Psoas muscle (tissue), 8 donors: ENCODE measurements around the gene C3orf80. TPM values are rescaled to one million over a fixed set of nuclear protein-coding genes. Genes with fewer than 3 reads are reported as not detected.

ENCODE experiments used
- ATAC-seq, 4 donors: fragments of 200-7000 bp; cut with Tn5 transposase; one replicate each; pipeline ENCODE4 v1.9.1; 2020; ENCODE audit warnings: moderate library complexity in 3 of 4, mild to moderate bottlenecking in 2 of 4
- DNase-seq, 2 donors: peaks; one replicate each; pipeline ENCODE4 v3.0.0-alpha.2; 2020
- H3K27ac ChIP-seq: fragments of 200-600 bp; one replicate; pipeline ENCODE4 v1.8.0; 2022
- H3K27me3 ChIP-seq, 3 donors: fragments of 200-600 bp in 1 of 3; one replicate each; pipeline versions ENCODE4 v1.6.1 to v1.8.0; 2013 to 2022; ENCODE audit warnings: low read length in 2 of 3, mild to moderate bottlenecking in 2 of 3, moderate library complexity in 1 of 3; ENCODE audit not compliant: insufficient read depth in 3 of 3
- H3K36me3 ChIP-seq, 2 donors: fragments of 200-600 bp in 1 of 2; one replicate each; pipeline versions ENCODE4 v1.6.1 to v1.8.0; 2013 to 2022; ENCODE audit warnings: low read depth in 1 of 2, mild to moderate bottlenecking in 1 of 2, moderate library complexity in 1 of 2; ENCODE audit not compliant: insufficient read depth in 1 of 2
- H3K4me1 ChIP-seq: fragments of 200-600 bp; one replicate; pipeline ENCODE4 v1.8.0; 2022
- H3K4me3 ChIP-seq: fragments of 200-600 bp; one replicate; pipeline ENCODE4 v1.8.0; 2022; ENCODE audit warnings: mild to moderate bottlenecking
- H3K9me3 ChIP-seq: fragments of 200-600 bp; one replicate; pipeline ENCODE4 v1.8.0; 2022
- CTCF ChIP-seq: fragments of 200-600 bp; IDR thresholded peaks from one replicate; pipeline ENCODE4 v1.8.0; 2022; ENCODE audit warnings: antibody characterized with exemption
- WGBS, 3 donors: extraction: QIAGEN DNeasy Blood & Tissue Kit; methylation state at CpG; one replicate each; pipeline versions ENCODE4 v1.1.6 to v1.1.7; 2013; 5-methylcytosine and 5-hydroxymethylcytosine counted together
- intact Hi-C, 2 donors: fragments of 100-400 bp; cut with DNase I; formaldehyde crosslinking; loops; one replicate each; pipeline versions ENCODE4 v1.11.0 to v1.14.2; 2022
- polyA plus RNA-seq, 3 donors: library from polyadenylated mRNA; stranded (reverse); fragments of 200-250 nt; gene quantifications; one replicate each; pipeline ENCODE4 v1.2.3, GENCODE V29; 2013
- total RNA-seq, 4 donors: library from RNA; stranded (reverse); fragmentation: NEBNext Ultra II Directional in 2 of 4; extraction: Animal tissue kit (Norgen Biotek cat#: 25700) in 2 of 4; gene quantifications; one replicate each; pipeline versions ENCODE4 v1.2.1 to v1.2.4, GENCODE V29; 2021 to 2023
- donor health status: healthy with polysubstance abuse.
- donor health status: DM: no; HTN: no; CAD: no; lungs with moderate emphysema.
- donor health status: Bipolar disorder and iron deficiency.
- donor health status: healthy.
- donor health status: DM: yes; HTN: yes; CAD: no.
- donor health status: DM: no; HTN: no; CAD: no.
- donor health status: DM: no; HTN: no; CAD: no.
- donor health status: DM: yes; HTN: yes; CAD: no.

Gene C3orf80
- total and polyA plus RNA-seq, 7 donors, result 0.04 to 0.26 (median 0.07) TPM; not detected in 3

DNA sequence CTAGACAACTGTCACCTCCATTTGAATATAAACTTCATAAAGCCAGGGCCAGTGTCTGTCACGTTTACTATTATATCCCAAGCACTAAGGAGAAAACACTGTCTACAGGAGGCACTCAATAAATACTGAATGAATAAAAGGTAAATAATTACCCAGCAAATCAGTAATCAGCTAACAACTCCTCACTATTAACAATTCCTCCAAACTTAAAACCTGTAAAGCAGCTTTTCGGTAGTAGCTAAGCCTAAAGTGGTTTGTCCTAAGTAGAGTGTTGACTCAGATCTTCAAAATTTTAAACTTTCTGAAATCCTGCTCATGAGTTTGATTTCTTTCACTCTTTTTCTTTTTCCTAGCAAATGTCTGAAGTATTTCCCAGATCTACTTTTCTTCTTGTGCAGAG lies 39.9 kb downstream of the C3orf80 start:
- H3K27ac ChIP-seq, result no peak overlapping the region
- H3K9me3 ChIP-seq, result no peaks in the 10 kb centered on the region
- no peaks in the 10 kb centered on the region for H3K36me3 ChIP-seq
- H3K4me3 ChIP-seq, result no peak overlapping the region
- DNase-seq (no peak), ATAC-seq (no peak)
- 96 to 100% (median 96%) methylated on average over 2 of the region's 2 CpGs for WGBS, 3 donors
- H3K4me1 ChIP-seq, result no peaks in the 10 kb centered on the region
- intact Hi-C loops, result no loop called here
- no peaks in the 10 kb centered on the region for H3K27me3 ChIP-seq
- no peak for TF ChIP-seq CTCF

Other genes with a start within 250 kb of the C3orf80 start
- gene IL12A, start 236.6 kb upstream of the C3orf80 start, total RNA-seq, result under 1 TPM; 0.19 to 0.79 (median 0.45) TPM
- gene IL12A, start 236.6 kb upstream of the C3orf80 start, polyA plus RNA-seq, result under 1 TPM; 0.08 to 0.31 (median 0.09) TPM
- gene IFT80, start 173.8 kb downstream of the C3orf80 start, total RNA-seq, result 1 to 10 TPM; 3.9 to 8.2 (median 5.3) TPM
- gene IFT80, start 173.8 kb downstream of the C3orf80 start, polyA plus RNA-seq, result 1 to 10 TPM; 2.1 to 3.7 (median 2.5) TPM
- gene SMC4, start 174.2 kb downstream of the C3orf80 start, total RNA-seq, result 10 to 100 TPM in 1 of 4 donors, 1 to 10 TPM in 3; 6.9 to 17.3 (median 9.0) TPM
- gene SMC4, start 174.2 kb downstream of the C3orf80 start, polyA plus RNA-seq, result 1 to 10 TPM; 6.9 to 8.6 (median 8.6) TPM
- under 1 TPM; 0.20 to 0.81 (median 0.31) TPM for gene TRIM59, start 224.4 kb downstream of the C3orf80 start, total RNA-seq
- under 1 TPM; 0.05 to 0.21 (median 0.07) TPM for gene TRIM59, start 224.4 kb downstream of the C3orf80 start, polyA plus RNA-seq